ENCODE measurements around the gene MBOAT7.
"Not testable (repeated sequence)": the region's sequence is repeated elsewhere in the genome, so short reads cannot be mapped to it uniquely, and the experiment has no call there.

DNA sequence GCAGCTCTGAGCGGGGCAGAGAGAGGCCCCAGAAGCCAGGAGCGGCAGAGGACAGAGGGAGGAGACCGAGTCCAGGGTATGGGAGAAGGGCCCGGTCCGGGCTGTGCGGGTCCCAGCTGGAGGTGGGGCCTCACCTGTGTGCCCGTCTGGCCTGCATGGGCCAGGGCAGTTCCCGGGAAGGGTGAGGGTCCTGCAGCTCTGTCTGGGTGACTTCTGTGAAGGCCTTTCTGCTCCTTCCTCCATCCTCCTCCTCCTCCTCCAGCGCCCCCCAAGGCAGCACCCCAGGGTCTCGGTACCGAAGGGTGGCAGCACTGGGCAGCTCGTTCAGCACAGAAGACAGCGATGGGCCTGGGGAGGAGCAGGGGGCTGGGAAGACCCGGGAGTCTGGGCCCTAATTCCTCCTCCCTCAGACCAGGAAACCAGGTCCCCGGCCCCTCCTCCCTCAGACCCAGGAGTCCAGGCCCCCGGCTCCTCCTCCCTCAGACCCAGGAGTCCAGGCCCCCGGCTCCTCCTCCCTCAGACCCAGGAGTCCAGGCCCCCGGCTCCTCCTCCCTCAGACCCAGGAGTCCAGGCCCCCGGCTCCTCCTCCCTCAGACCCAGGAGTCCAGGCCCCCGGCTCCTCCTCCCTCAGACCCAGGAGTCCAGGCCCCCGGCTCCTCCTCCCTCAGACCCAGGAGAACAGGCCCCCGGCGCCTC is 17.5 kb downstream of the MBOAT7 start:
- TF ChIP-seq, protein P1, sequence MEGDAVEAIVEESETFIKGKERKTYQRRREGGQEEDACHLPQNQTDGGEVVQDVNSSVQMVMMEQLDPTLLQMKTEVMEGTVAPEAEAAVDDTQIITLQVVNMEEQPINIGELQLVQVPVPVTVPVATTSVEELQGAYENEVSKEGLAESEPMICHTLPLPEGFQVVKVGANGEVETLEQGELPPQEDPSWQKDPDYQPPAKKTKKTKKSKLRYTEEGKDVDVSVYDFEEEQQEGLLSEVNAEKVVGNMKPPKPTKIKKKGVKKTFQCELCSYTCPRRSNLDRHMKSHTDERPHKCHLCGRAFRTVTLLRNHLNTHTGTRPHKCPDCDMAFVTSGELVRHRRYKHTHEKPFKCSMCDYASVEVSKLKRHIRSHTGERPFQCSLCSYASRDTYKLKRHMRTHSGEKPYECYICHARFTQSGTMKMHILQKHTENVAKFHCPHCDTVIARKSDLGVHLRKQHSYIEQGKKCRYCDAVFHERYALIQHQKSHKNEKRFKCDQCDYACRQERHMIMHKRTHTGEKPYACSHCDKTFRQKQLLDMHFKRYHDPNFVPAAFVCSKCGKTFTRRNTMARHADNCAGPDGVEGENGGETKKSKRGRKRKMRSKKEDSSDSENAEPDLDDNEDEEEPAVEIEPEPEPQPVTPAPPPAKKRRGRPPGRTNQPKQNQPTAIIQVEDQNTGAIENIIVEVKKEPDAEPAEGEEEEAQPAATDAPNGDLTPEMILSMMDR (IDR thresholded peaks at IDR 0.05) = not testable (repeated sequence)
- TF ChIP-seq POLR2A (IDR thresholded peaks at IDR 0.05) = not testable (repeated sequence)
